SW480 (cell line): ENCODE results near the gene GSN.

Experiments
- DNase-seq: peaks from one replicate; pipeline ENCODE4 v3.0.0-alpha.2; 2016; ENCODE audit warnings: low spot score

GSN gene

DNA sequence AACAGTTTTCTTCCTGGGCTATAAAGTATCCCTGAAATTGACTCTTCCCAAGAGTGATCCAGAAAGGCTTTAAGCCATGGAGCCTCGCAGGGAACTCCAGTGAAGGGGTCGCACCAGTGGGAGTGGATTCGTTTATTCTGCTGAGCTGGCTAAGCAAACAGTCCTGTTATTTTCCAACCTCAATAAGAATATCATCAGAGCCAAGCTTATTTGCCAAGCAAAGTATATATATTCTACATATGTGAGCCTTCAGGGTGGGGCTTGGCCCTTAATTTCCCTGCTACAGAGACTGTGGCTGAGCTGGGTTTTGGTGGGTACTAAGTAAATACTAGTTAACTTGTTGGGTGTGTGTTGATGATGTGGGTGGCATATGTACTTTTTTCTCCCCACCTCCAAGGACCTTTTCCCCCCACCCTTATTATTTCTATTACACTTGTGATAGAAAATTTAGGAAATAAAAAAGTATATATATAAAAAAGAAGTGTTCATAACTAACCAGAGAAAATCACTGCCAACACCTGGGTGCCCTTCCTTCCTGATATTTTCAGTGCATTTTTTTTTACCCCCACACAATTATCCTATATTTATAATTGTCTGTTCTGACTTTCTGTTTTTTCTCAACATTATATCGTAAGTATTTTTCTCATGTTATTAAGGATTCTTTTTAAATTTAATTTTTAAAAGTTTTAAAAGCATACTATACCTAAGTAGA lies 5.3 kb downstream of the GSN start:
- no peak for DNase-seq

- DNase-seq, result no peak
Measured at GRCh38 chr9:121274851-121275250, 6.9 kb downstream of the GSN start.

- DNase-seq, result no peak
Measured at GRCh38 chr9:121275781-121276658, 8.1 kb downstream of the GSN start.

DNA sequence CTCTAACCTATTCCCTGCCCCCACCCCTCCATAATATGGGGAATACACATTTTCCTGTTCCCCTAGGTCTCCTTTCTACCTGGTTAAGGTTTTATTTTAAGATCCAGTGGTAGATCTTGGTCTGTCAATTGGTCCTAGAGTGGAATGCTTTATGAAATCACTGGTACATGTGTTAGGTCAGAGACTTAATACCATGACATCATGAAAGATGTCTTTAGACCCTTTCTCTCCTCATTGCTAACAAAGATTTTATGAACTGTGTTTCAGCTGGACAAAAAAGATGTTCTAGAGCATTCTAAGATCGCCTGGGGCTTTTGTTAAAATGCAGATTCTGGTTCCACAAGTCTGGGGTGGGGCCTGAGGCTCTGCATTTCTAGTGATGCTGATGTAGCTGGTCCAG lies 9.1 kb downstream of the GSN start:
- DNase-seq, result no peak

GRCh38 chr9:121277518-121278295 lies 9.7 kb downstream of the GSN start:
- DNase-seq, result no peak

DNA sequence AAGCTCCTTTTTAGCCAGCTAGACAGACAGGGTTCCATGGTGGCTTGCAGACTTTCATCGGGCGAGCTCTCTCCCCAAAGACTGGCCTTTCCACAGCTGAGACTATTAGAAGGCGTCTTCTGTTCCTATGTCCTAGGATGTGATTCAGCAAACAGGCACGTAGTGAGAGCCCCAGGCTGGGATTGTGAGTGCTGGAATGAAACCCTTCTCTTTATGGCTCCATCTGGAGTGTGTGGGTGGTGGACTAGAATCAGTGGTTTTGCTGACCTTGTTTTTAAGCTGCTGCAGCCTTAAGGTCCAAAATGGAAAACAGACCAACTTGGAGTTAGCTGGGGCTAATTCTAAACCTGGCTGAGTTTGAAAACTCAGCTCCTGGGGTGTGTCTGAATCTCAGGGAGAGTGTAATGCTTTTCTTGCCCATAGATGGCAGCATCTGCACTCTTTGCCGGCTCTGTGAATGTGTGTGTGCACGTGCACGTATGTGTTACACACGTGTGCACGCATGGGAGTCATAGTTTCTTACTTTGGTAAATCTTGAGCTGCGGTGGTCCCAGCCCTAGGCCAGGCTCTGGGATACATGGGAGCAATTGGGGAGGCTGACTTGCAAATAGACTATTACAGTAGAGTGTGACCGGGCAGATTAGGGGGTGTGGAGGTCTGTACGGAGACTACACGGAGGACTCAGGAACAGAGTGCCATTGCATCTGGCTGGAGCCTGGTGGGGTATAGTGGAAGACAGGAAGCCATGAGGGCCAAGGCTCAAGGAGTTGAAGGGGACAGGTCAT lies 10.7 kb downstream of the GSN start:
- DNase-seq, result peak; percentile 75

DNA sequence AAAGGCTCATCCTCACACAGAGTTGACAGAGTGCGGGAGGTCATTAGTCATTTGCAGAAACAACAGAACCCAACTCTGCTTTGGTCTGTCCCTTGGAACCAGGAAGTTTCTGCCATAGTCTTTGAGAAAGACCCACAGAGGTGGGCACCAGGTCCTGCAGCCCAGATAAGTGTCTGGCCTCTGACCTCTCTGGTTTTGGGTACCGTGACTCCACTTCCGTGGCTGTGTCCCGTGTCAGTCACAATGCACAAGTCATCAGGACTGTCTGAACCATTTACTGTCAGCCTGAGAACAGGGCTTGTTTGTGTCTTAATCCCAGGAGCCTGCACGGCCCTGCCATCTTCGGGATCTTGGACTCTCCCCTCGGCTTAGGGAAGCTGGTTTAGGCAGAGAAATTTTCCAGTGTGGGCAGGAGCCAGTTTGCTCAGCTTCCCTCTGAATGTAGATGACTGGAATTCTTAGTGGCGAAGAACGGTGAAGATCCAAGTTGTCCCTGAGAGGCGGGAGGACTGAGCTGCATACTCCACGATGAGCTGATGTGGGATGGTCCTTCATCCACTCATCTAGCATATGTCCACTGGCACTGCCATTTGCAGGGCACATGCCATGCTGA lies 11.9 kb downstream of the GSN start:
- DNase-seq, result no peak

- no peak for DNase-seq
Measured at GRCh38 chr9:121280715-121281613, 13.0 kb downstream of the GSN start.

- DNase-seq, result peak; percentile 95
Measured at GRCh38 chr9:121281614-121282276, 13.8 kb downstream of the GSN start.

DNA sequence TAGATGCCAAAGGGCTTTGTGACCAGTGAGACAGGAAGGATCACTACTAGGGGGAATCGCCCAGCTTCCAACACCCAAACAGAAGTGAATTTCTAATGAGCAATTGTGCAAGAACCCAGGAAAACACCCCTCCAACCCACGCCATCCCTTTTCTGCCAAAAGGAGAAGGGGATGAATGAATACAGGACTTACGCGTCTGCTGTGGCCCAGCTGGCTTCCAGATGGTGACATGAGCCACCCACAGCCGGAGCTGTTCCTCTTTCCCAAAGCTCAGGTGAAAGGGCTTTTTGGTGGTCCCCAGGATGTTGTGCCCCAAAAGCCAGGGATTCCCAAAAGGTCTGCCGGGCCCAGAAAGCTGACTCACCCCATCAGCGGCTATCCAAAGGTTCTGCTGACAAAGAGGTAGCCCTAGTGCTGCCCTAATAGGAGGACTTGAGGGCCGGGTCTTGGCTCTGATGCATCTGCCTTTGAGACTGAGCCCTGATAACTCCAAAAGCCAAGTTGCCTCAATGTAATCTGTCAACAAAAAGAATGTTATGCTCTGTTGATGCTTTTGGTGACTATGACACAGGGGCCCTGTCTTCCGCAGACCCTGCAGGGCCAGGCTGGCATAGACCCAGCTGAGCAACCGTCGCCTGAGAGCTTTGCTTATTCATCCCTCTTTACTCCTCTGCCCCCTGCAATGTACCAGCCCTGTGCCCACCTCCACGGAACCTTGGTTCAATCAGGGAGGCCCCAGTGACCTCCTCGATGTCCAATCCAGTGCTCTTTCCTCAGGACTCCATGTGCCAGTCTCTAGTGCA lies 14.5 kb downstream of the GSN start:
- peak; percentile 48 for DNase-seq

- no peak for DNase-seq
Measured at GRCh38 chr9:121283080-121283398, 15.1 kb downstream of the GSN start.

GRCh38 chr9:121283856-121284732 lies 16.1 kb downstream of the GSN start:
- no peak for DNase-seq

DNA sequence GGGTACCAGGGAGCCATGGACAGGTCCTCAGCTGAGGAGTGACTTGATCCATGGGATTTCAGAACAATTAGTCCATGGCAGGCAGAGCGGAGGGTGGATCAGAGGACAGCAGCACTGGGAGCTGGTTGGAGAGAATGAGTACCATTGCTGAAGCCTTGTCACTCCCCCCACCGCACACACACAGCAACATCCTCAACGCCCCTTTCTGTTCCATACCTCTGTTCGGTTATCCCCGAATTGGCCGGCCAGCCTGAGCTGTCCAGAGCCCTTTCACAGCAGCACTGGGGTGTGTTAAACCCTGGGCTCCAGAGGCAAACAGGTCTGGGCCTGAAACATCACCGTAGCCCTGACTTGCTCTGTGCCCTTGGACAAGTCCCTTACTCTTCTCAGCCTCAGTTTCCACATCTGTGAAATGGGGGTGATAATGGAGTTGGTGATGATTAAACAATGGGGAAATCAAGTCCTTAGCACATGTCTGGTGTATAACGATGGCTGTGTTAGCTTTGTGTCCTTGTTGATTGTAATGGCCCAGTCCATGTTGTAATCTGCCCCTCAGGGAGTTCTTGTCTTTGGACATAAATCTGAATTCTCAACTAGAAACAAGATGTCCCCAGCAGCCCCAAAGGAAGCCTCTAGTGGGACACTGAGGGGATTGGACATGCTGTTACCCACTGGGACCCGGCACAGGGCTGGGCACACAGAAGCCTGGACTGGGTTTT lies 16.9 kb downstream of the GSN start:
- DNase-seq, result no peak

DNA sequence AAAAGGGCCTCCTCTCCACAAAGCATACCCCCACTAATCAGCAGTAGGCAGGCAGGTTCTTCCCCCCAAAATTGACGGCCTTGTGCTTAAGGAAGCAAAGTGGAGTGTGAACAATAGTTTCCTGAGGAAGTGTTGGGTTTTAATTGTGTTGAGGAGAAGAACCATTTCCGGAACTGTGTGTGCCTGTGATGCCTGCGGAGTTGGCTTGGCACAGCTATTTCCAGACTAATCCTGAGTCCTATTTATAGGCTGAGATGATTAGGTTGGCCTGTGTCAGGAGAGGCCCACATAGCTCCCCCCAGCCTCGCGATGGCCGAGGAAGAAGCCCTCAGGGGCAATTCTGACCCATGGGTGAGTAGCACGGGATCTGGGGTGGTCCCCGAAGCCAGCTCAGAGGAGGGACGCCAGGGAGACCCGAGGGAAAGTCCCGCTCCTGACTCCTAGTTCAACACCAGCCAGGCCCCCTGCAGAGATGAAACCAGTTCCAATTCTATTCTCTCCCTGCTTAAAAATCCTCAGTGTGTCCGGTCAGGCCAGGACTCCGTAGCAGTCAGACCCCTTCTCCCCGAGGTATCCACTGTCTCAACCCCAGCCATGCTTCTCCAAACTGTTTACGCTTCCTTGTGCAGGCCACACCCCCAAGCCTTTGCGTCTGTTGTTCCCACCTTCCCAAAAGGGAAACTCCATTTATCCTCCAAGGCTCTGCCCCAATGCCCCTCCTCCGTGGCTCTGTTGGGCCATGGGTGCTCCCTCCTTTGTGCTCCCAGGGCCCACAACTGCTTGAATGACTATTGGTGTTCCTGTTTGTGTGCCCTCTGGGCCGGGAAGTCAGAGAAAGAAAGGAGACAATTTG lies 18.1 kb downstream of the GSN start:
- DNase-seq, result peak; percentile 67

- DNase-seq, result no peak
Measured at GRCh38 chr9:121286688-121286972, 18.7 kb downstream of the GSN start.

DNA sequence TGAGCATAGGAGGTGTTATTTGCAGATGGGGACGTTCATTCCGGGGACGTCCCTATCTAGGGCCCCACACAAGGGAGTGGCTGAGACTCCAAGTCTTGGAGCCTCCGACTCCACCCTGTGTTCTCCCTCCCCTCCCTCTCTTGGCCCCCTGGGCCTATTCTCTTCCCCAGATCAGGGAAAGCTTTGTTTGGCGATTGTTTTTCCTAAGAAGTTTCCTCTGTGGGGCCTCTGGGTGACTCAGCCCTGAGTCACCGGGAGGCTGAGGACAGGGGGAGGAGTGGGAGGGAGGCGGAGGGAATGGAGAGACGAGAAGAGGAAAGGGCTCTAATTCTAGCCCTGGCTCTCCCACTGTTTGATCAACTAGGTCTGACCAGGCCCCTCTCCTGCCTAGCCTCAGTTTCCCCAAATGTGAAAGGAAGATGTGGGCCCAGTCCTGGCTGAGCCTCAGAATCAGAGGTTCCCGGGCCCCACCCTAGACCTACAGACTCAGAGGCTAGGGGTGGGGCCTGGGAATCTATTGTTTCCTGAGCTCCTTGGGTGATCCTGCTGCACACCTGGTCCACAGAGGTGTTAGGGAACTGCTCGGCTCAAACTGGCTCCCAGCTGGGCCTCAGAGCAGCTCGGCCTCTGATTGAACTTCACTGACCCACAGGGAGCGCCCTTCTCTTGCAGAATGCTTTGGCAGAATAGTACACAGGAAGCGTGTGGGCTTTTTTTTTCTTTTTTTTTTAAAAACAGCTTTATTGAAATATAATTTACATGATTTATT lies 19.2 kb downstream of the GSN start:
- DNase-seq, result peak; percentile 97
